Left renal pelvis (tissue), 4 donors: ENCODE results near the gene MAPK10. TPM values are rescaled to one million over a fixed set of nuclear protein-coding genes. Genes with fewer than 3 reads are reported as not detected.
"Not testable (repeated sequence)": the region's sequence is repeated elsewhere in the genome, so short reads cannot be mapped to it uniquely, and the experiment has no call there.

ENCODE experiments used
- DNase-seq, 4 donors: peaks; one replicate each; pipeline ENCODE4 v3.0.0-alpha.2; 2013; ENCODE audit warnings: low read depth in 4 of 4, low spot score in 3 of 4
- polyA plus RNA-seq, 4 donors: library from polyadenylated mRNA; unstranded; fragments of 120-200 nt; gene quantifications; one replicate each; pipeline ENCODE4 v1.2.1, GENCODE V29; 2013; ENCODE audit not compliant: insufficient read length in 4 of 4

The MAPK10 gene
- polyA plus RNA-seq, 4 donors: 49.3 to 71.6 (median 60.0) TPM

GRCh38 chr4:86117705-86118302 is 242.0 kb downstream of the MAPK10 start:
- DNase-seq: peak in 1 of 4 donors; percentile 26

GRCh38 chr4:86114563-86114962 is 245.3 kb downstream of the MAPK10 start:
- no peak for DNase-seq

- no peak for DNase-seq
Measured at GRCh38 chr4:86108834-86109233, 251.0 kb downstream of the MAPK10 start.

GRCh38 chr4:86108137-86108536 is 251.7 kb downstream of the MAPK10 start:
- DNase-seq: no peak

GRCh38 chr4:86107112-86107511 is 252.7 kb downstream of the MAPK10 start:
- no peak for DNase-seq

GRCh38 chr4:86106475-86106874 is 253.4 kb downstream of the MAPK10 start:
- no peak for DNase-seq

GRCh38 chr4:86101841-86102240 is 258.0 kb downstream of the MAPK10 start:
- no peak for DNase-seq

- DNase-seq: no peak
Measured at GRCh38 chr4:86101410-86101809, 258.4 kb downstream of the MAPK10 start.

GRCh38 chr4:86100539-86101215 is 259.2 kb downstream of the MAPK10 start:
- no peak for DNase-seq

GRCh38 chr4:86099348-86099747 is 260.5 kb downstream of the MAPK10 start:
- no peak for DNase-seq

GRCh38 chr4:86098691-86099090 is 261.2 kb downstream of the MAPK10 start:
- DNase-seq: no peak

GRCh38 chr4:86096373-86096772 is 263.5 kb downstream of the MAPK10 start:
- no peak for DNase-seq

- DNase-seq: no peak
Measured at GRCh38 chr4:86092684-86093083, 267.2 kb downstream of the MAPK10 start.

GRCh38 chr4:86091201-86091600 is 268.7 kb downstream of the MAPK10 start:
- DNase-seq: no peak

- no peak for DNase-seq
Measured at GRCh38 chr4:86089781-86090323, 270.0 kb downstream of the MAPK10 start.

GRCh38 chr4:86089053-86089452 is 270.8 kb downstream of the MAPK10 start:
- no peak for DNase-seq

GRCh38 chr4:86075796-86076195 is 284.1 kb downstream of the MAPK10 start:
- not testable (repeated sequence) for DNase-seq

GRCh38 chr4:86060341-86060740 is 299.5 kb downstream of the MAPK10 start:
- no peak for DNase-seq

GRCh38 chr4:86058621-86059020 is 301.2 kb downstream of the MAPK10 start:
- DNase-seq: no peak

GRCh38 chr4:86055898-86056297 is 304.0 kb downstream of the MAPK10 start:
- no peak for DNase-seq

- no peak for DNase-seq
Measured at GRCh38 chr4:86054286-86055032, 305.4 kb downstream of the MAPK10 start.

GRCh38 chr4:86050496-86050895 is 309.4 kb downstream of the MAPK10 start:
- DNase-seq: no peak
